Renal cortex interstitium (tissue), 11 donors: Measurements from ENCODE around the gene RRP12. TPM values are rescaled to one million over a fixed set of nuclear protein-coding genes. Genes with fewer than 3 reads are reported as not detected.
A peak's percentile ranks its signal among the peaks of the same experiment; 100 is the strongest.

Source experiments
- DNase-seq, 11 donors: peaks; one replicate each; pipeline ENCODE4 v3.0.0-alpha.2; 2013; ENCODE audit warnings: low read depth in 9 of 11, low spot score in 4 of 11; ENCODE audit errors: extremely low read depth in 1 of 11
- polyA plus RNA-seq, 3 donors: library from polyadenylated mRNA; unstranded; fragments of 120-200 nt; gene quantifications; one replicate each; pipeline ENCODE4 v1.2.1, GENCODE V29; 2013; ENCODE audit not compliant: insufficient read length in 3 of 3

RRP12 gene
- polyA plus RNA-seq, 3 donors: 23.9 to 31.3 (median 25.9) TPM

- DNase-seq: no peak
Observed at GRCh38 chr10:97327348-97328294, 73.5 kb downstream of the RRP12 start.

GRCh38 chr10:97325754-97326153 is 75.4 kb downstream of the RRP12 start:
- no peak for DNase-seq

GRCh38 chr10:97323501-97323900 is 77.6 kb downstream of the RRP12 start:
- DNase-seq: no peak

- no peak for DNase-seq
Observed at GRCh38 chr10:97321804-97322190, 79.3 kb downstream of the RRP12 start.

GRCh38 chr10:97321032-97321803 is 79.9 kb downstream of the RRP12 start:
- DNase-seq: no peak

- DNase-seq: no peak
Observed at GRCh38 chr10:97320480-97321031, 80.6 kb downstream of the RRP12 start.

GRCh38 chr10:97319671-97320479 is 81.3 kb downstream of the RRP12 start:
- DNase-seq: no peak

GRCh38 chr10:97318772-97319651 is 82.1 kb downstream of the RRP12 start, which contains the start of gene FRAT1:
Gene FRAT1 (plus strand): TSS chr10:97319271. CDS start chr10:97319454, 183 bp downstream.
- DNase-seq: peak in 9 of 11 donors; percentile 81 to 88 (median 85)

- no peak for DNase-seq
Observed at GRCh38 chr10:97314671-97315070, 86.5 kb downstream of the RRP12 start.

- no peak for DNase-seq
Observed at GRCh38 chr10:97312897-97313296, 88.2 kb downstream of the RRP12 start.

- DNase-seq: no peak
Observed at GRCh38 chr10:97311111-97311626, 90.0 kb downstream of the RRP12 start.

- no peak for DNase-seq
Observed at GRCh38 chr10:97307866-97308780, 93.0 kb downstream of the RRP12 start.

GRCh38 chr10:97307441-97307840 is 93.7 kb downstream of the RRP12 start:
- no peak for DNase-seq
